ENCODE data around the gene ENPP3.

ENPP3 gene

GRCh38 chr6:131717836-131718542, 80.9 kb downstream of the ENPP3 start:
- H3K36me3 ChIP-seq (ENCODE audit: insufficient read depth), result no peaks in the 10 kb centered on the region
- no peaks in the 10 kb centered on the region for H3K79me2 ChIP-seq (ENCODE audit: insufficient read depth, low read depth)
- no peak overlapping the region for H3K9ac ChIP-seq
- no peak overlapping the region for H3K4me2 ChIP-seq
- H3K27me3 ChIP-seq (ENCODE audit: insufficient read depth, low read depth), result no peaks in the 10 kb centered on the region
- no peak for TF ChIP-seq CTCF (conservative IDR thresholded peaks at IDR 0.05; ENCODE audit: low read depth, low read length)
- H3K4me1 ChIP-seq (ENCODE audit: low read depth, poor library complexity, severe bottlenecking), result no peaks in the 10 kb centered on the region
- H3K27ac ChIP-seq, result no peak overlapping the region
- no peak overlapping the region for H2AFZ ChIP-seq (ENCODE audit: low read depth)
- H3K4me3 ChIP-seq (IDR thresholded peaks at IDR 0.05; ENCODE audit: insufficient read depth, low read depth, low read length), result no peak overlapping the region
- H4K20me1 ChIP-seq (ENCODE audit: insufficient read depth), result no peaks in the 10 kb centered on the region

- no peak overlapping the region for H2AFZ ChIP-seq (ENCODE audit: low read depth)
- no peak overlapping the region for H3K4me2 ChIP-seq
Measured at GRCh38 chr6:131721161-131721560, 84.1 kb downstream of the ENPP3 start.

GRCh38 chr6:131724114-131724513, 87.0 kb downstream of the ENPP3 start:
- H3K36me3 ChIP-seq (ENCODE audit: insufficient read depth), result no peaks in the 10 kb centered on the region
- no peak for TF ChIP-seq CTCF (conservative IDR thresholded peaks at IDR 0.05; ENCODE audit: low read depth, low read length)
- no peak overlapping the region for H3K4me2 ChIP-seq
- H2AFZ ChIP-seq (ENCODE audit: low read depth), result no peak overlapping the region
- H3K27ac ChIP-seq, result no peak overlapping the region
- no peaks in the 10 kb centered on the region for H4K20me1 ChIP-seq (ENCODE audit: insufficient read depth)
- no peak overlapping the region for H3K9ac ChIP-seq
- H3K27me3 ChIP-seq (ENCODE audit: insufficient read depth, low read depth), result no peaks in the 10 kb centered on the region
- no peak overlapping the region for H3K4me3 ChIP-seq (IDR thresholded peaks at IDR 0.05; ENCODE audit: insufficient read depth, low read depth, low read length)
- H3K4me1 ChIP-seq (ENCODE audit: low read depth, poor library complexity, severe bottlenecking), result no peaks in the 10 kb centered on the region
- H3K79me2 ChIP-seq (ENCODE audit: insufficient read depth, low read depth), result no peaks in the 10 kb centered on the region

More at GRCh38 chr6:131721161-131721560, 84.1 kb downstream of the ENPP3 start:
- no peak for TF ChIP-seq CTCF (conservative IDR thresholded peaks at IDR 0.05; ENCODE audit: low read depth, low read length)
- Histone ChIP-seq H3K27me3 (ENCODE audit: insufficient read depth, low read depth) (no peaks in the 10 kb centered on the region), H3K4me3 (IDR thresholded peaks at IDR 0.05; ENCODE audit: insufficient read depth, low read depth, low read length) (no peak overlapping the region), H3K27ac (no peak overlapping the region), H3K79me2 (ENCODE audit: insufficient read depth, low read depth) (no peaks in the 10 kb centered on the region), H3K4me1 (ENCODE audit: low read depth, poor library complexity, severe bottlenecking) (no peaks in the 10 kb centered on the region), H3K36me3 (ENCODE audit: insufficient read depth) (no peaks in the 10 kb centered on the region), H4K20me1 (ENCODE audit: insufficient read depth) (no peaks in the 10 kb centered on the region), H3K9ac (no peak overlapping the region)

- no peak for TF ChIP-seq CTCF (conservative IDR thresholded peaks at IDR 0.05; ENCODE audit: low read depth, low read length)
- Histone ChIP-seq H4K20me1 (ENCODE audit: insufficient read depth) (no peaks in the 10 kb centered on the region), H3K4me2 (no peak overlapping the region), H3K79me2 (ENCODE audit: insufficient read depth, low read depth) (no peaks in the 10 kb centered on the region), H3K9ac (no peak overlapping the region), H3K27me3 (ENCODE audit: insufficient read depth, low read depth) (no peaks in the 10 kb centered on the region), H3K4me3 (IDR thresholded peaks at IDR 0.05; ENCODE audit: insufficient read depth, low read depth, low read length) (no peak overlapping the region), H3K27ac (no peak overlapping the region), H2AFZ (ENCODE audit: low read depth) (no peak overlapping the region), H3K4me1 (ENCODE audit: low read depth, poor library complexity, severe bottlenecking) (no peaks in the 10 kb centered on the region), H3K36me3 (ENCODE audit: insufficient read depth) (no peaks in the 10 kb centered on the region)
Measured at GRCh38 chr6:131727467-131727866, 90.4 kb downstream of the ENPP3 start.
